ENCODE measurements around the gene CDC5L.

DNA sequence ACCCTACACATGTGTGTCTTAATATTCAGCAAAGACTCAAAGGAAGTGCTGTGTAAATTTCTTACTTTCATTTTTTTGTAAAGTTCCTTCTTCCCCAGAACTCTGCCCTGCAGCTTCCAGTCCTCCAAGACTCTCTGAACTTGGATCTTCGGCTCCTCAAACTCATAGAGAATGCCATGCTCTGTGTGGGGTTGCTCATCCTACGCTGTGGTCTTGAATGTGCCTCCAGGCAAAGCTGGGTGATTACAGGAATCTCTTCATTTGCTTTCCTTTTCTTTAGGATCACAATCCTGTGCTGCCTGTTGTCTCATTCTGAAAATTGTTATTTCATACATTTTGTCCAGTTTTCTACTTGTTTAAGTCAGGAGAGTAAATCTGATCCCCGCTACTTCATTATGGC lies 14.5 kb upstream of the CDC5L start:
- no peak for TF ChIP-seq EZH2 (IDR thresholded peaks at IDR 0.05; ENCODE audit: borderline replicate concordance, low read length)
- TF ChIP-seq, protein P1, sequence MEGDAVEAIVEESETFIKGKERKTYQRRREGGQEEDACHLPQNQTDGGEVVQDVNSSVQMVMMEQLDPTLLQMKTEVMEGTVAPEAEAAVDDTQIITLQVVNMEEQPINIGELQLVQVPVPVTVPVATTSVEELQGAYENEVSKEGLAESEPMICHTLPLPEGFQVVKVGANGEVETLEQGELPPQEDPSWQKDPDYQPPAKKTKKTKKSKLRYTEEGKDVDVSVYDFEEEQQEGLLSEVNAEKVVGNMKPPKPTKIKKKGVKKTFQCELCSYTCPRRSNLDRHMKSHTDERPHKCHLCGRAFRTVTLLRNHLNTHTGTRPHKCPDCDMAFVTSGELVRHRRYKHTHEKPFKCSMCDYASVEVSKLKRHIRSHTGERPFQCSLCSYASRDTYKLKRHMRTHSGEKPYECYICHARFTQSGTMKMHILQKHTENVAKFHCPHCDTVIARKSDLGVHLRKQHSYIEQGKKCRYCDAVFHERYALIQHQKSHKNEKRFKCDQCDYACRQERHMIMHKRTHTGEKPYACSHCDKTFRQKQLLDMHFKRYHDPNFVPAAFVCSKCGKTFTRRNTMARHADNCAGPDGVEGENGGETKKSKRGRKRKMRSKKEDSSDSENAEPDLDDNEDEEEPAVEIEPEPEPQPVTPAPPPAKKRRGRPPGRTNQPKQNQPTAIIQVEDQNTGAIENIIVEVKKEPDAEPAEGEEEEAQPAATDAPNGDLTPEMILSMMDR (conservative IDR thresholded peaks at IDR 0.05 in 1 of 2, IDR thresholded peaks at IDR 0.05 in 1 of 2; ENCODE audit: extremely low read depth in 1 of 2, insufficient read depth in 1 of 2, low read depth in 1 of 2, low read length in 2 of 2): no peak

All from mammary epithelial cell (primary cell).